GM12864 (cell line): ENCODE data around the gene LPCAT1.

Experiments used
- DNase-seq: peaks from one replicate; pipeline ENCODE4 v3.0.0-alpha.2; 2011; ENCODE audit warnings: low read depth
- H3K4me3 ChIP-seq: 2 replicates; pipeline ENCODE4 v1.5.1; 2011; ENCODE audit warnings: mild to moderate bottlenecking, low read depth, low read length, control low read depth
- TF ChIP-seq, protein P1 (sequence below): IDR thresholded peaks from 2 replicates; pipeline ENCODE4 v1.5.1; 2011; ENCODE audit warnings: low read depth, mild to moderate bottlenecking, moderate library complexity, low read length, control low read depth, inconsistent platforms; ENCODE audit errors: missing control alignments

LPCAT1 gene

DNA sequence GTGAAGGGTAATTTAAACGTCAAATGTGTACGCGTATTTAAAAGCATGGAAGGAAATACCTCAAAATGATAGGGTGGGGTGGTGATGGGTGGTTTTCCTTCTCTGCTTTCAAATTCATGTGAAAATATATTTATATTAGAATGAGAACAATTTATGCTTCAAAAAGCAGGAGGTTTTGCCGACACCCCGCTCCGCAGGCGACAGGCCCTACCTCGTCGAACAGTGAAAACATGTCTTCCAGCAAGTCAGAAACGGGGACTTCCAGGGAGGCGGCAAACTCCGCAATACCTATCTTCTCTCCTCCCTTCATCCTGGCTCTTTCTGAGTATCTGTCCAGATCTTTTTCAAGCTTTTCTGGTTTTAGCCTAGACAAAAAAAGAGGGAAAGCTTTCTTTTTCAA is 50.0 kb downstream of the LPCAT1 start:
- no peak for DNase-seq
- no peak overlapping the region for H3K4me3 ChIP-seq
- TF ChIP-seq, protein P1, sequence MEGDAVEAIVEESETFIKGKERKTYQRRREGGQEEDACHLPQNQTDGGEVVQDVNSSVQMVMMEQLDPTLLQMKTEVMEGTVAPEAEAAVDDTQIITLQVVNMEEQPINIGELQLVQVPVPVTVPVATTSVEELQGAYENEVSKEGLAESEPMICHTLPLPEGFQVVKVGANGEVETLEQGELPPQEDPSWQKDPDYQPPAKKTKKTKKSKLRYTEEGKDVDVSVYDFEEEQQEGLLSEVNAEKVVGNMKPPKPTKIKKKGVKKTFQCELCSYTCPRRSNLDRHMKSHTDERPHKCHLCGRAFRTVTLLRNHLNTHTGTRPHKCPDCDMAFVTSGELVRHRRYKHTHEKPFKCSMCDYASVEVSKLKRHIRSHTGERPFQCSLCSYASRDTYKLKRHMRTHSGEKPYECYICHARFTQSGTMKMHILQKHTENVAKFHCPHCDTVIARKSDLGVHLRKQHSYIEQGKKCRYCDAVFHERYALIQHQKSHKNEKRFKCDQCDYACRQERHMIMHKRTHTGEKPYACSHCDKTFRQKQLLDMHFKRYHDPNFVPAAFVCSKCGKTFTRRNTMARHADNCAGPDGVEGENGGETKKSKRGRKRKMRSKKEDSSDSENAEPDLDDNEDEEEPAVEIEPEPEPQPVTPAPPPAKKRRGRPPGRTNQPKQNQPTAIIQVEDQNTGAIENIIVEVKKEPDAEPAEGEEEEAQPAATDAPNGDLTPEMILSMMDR, result no peak

DNA sequence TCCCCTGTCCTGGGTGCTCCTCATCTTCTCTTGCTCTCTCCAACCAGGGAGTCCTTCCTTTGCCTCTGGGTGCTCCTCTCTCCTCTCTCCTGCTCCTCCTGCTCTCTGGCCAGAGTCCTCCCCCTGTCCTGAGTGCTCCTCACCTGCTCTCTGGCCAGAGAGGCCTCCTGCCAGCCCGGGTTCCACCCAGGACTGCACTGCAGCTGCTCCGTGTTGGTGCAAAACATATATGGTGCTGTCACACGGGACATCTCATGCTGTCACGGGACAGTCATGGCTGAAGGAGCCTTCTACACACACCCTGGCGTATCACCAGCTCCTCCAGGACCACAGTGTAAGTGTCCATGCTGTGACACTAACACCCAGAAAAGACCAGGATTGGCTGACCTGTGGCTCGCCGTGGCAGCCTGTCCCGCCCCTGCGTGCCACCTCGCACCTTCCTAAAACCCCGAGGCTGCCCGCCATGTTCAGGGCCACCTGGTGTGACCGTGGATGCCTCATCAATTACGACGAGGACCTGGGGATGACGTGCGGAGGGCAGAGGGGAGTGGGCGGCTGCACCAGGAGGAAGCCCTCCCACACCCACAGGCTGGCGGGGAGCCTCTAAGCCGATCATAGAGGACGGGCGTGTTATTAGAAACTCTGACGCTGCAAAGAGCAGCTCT is 50.7 kb downstream of the LPCAT1 start:
- no peak for DNase-seq
- no peak overlapping the region for H3K4me3 ChIP-seq
- TF ChIP-seq, protein P1, result no peak

DNA sequence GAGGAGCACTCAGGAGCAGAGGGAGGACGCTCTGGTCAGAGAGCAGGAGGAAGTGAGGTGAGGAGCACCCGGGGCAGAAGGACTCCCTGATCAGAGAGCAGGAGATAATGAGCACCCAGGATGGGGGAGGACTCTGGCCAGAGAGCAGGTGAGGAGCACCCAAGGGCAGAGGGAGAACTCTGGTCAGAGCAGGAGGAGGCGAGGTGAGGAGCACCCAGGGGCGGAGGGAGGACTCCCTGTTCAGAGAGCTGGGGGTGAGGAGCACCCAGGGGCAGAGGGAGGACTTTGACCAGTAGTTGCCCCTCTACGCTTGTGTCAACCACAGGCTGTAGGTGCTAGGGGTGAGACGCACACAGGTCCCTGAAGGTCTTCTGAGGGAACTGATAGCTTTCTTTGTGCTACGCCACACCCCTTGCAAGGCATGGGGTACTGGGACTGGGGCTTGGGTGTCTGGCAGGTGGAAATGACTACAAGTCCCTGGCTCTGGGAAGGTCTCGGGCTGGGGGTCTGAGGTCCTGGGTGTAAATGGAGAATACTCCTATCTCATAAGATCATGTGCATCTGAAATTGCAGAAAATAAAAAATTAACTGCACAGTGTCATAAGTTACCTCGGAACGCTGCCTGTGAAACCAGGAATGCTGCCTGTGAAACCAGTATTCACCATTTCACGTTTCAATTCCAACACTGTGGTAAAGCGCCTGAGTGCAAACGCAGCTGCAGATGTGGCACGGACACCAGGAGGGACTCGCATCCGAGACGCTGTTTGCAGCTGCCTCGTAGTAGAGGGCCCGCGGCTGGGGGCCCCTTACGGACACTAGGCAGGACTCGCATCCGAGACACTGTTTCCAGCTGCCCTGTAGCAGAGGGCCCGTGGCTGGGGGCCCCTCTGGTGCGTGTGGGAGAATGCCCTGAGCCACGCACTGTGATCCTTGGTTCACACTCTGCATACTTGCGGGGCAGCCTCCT is 51.5 kb downstream of the LPCAT1 start:
- no peak overlapping the region for H3K4me3 ChIP-seq
- DNase-seq, result no peak
- TF ChIP-seq, protein P1, result no peak

DNA sequence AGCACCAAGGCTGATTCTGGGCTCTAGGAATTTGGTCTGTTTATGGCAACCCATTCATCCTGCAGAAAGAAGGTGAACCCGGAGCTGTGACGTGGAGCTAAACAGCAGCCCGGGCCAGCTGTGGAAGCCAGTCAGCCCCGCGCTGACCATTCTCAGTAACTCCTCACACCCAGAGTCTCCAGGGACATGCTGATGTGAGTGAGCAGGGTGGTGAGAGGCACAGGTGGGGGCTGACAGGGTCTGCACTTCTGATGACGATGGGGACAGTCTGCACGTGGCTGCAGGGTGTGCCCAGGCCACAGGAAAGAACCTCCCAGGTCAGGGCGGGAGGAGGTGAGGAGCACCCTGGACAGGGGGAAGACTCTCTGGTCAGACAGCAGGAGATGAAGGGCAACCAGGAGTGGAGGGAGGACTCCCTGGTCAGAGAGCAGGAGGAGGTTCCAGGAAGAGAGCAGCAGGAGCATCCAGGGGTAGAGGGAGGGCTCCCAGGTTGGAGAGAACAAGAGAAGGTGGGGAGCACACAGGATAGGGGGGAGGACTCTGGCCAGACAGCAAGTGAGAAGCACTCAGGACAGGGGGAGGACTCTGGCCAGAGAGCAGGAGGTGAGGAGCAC is 52.4 kb downstream of the LPCAT1 start:
- H3K4me3 ChIP-seq, result no peak overlapping the region
- TF ChIP-seq, protein P1, result no peak
- DNase-seq, result no peak

DNA sequence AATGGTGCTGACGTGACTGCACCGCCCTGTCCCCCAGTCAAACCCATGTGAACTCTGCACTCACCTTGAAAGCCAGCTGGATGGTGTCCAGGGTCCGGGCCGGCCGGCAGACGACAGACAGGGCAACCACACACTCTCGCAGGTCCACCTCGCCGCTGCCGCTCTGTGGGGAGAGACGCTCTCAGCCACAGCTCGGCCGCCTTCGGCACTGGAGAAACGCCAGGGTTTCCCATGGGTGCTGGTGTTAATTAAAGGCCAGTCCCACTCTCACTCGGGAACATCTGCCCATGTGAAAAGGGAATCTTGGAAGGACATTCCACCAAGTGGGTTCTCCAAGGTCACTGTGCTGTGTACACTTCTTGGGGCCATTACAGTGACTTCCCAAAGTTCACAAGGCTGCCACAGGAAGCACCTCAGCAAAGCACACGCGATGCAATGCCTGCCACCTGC is 53.0 kb downstream of the LPCAT1 start:
- no peak overlapping the region for H3K4me3 ChIP-seq
- no peak for DNase-seq
- TF ChIP-seq, protein P1, result no peak

DNA sequence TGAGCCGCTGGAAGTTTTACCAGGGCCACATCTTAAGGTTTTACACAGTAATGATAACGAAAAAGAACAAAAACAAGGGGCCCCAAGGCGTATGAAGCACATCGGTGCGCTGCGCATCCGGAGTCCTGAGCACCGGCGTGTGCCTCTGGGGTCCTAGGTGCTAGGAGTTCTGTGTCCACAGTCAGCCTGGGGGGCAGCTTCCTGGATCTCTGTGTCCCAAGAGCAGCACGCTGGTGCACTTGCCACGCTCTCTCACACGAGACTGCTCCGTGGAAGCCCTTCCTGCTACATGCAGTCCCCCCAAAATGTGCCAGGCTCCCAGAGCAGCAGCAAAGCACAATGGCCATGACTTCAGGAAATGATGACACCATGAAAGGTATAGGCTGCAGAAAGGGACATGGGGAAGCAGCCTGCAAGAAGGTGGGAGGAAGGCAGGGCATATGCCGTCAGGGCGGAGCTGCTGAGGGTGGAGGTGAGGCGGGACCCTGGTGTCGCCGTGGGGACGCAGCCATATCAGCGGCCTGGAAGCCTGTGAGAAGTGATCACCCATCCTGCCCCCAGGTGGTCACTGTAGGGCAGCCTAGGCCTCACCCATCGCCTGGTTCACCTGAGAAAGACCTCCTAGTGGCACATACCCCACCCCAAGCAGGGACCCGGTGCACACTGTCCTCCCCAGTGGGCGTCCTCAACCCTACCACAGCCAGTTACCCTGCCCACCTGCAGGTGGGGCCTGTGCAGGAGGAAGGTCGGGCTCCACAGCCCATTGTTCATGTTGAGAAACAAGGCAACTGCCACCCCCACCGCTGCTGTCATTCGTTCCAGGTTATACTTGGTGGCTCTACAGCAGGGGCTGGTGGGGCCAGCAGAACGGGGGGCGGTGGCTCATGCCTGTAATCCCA is 54.9 kb downstream of the LPCAT1 start:
- no peak for DNase-seq
- TF ChIP-seq, protein P1, result peak; percentile 5
- no peak overlapping the region for H3K4me3 ChIP-seq
